Uterine smooth muscle cell (primary cell): ENCODE results near the gene C10orf53. TPM values are rescaled to one million over a fixed set of nuclear protein-coding genes. Genes with fewer than 3 reads are reported as not detected.

Experiments
- total RNA-seq: library from RNA; depleted of rRNA; stranded (reverse); fragments of >200 nt; gene quantifications from 2 replicates; pipeline ENCODE4 v1.2.3, GENCODE V29; 2014

Gene C10orf53, protein sequence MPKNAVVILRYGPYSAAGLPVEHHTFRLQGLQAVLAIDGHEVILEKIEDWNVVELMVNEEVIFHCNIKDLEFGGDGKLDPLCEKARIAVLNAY
- total RNA-seq: under 0.01 TPM in 1 of 2 replicates, not detected in the other

DNA sequence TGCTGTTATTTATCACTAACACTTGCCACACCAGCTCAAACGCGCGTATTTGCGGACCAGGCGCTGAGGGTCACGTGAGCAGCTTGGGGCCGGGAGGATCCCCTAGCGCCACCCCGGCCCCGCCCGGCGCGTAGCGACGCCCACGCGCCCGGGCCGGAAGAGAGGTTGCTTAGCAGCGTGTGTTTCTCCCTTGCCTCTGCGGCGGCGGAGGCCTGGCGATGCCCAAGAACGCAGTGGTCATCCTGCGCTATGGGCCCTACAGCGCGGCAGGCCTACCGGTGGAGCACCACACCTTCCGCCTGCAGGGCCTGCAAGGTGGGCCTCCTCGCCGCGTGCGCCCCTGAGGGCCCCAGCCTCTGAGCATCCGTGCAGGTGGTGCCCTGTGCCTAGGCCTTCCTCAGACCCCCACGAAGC, at the start of gene C10orf53:
C10orf53 (plus strand) TSS at position 172 of the 414 bp plus-strand sequence; CDS start at position 219, 47 bp downstream.

Other genes starting within 250 kb of the C10orf53 start
- 12.5 and 18.5 TPM in 2 replicates for gene ERCC6, start 140.5 kb upstream of the C10orf53 start, total RNA-seq
- gene SLC18A3, start 69.3 kb upstream of the C10orf53 start, total RNA-seq: not detected in 2 replicates
- not detected in 2 replicates for gene CHAT, start 65.6 kb upstream of the C10orf53 start, total RNA-seq
- gene OGDHL, start 82.7 kb downstream of the C10orf53 start, total RNA-seq: 0.22 and 0.37 TPM in 2 replicates